ENCODE measurements around the gene ANGPT4. TPM values are rescaled to one million over a fixed set of nuclear protein-coding genes. Genes with fewer than 3 reads are reported as not detected.
A peak's percentile ranks its signal among the peaks of the same experiment; 100 is the strongest.

Gene ANGPT4
- total and polyA plus RNA-seq, 4 donors: 0.02 to 0.67 (median 0.65) TPM; not detected in 1

GRCh38 chr20:839626-840025 is 76.5 kb downstream of the ANGPT4 start:
- peaks cover 0 to 29% (median 7%) of the 10 kb centered on the region in 5 donors for H3K4me1 ChIP-seq (ENCODE audit: control insufficient read depth in 5 of 5, insufficient read depth in 5 of 5, low read length in 5 of 5)
- no peak overlapping the region for H3K9ac ChIP-seq (ENCODE audit: insufficient read depth in 1 of 2, low read length in 2 of 2)
- no peaks in the 10 kb centered on the region for H3K36me3 ChIP-seq (ENCODE audit: control insufficient read depth in 4 of 4, insufficient read depth in 4 of 4, low read length in 4 of 4)
- TF ChIP-seq, protein P1, sequence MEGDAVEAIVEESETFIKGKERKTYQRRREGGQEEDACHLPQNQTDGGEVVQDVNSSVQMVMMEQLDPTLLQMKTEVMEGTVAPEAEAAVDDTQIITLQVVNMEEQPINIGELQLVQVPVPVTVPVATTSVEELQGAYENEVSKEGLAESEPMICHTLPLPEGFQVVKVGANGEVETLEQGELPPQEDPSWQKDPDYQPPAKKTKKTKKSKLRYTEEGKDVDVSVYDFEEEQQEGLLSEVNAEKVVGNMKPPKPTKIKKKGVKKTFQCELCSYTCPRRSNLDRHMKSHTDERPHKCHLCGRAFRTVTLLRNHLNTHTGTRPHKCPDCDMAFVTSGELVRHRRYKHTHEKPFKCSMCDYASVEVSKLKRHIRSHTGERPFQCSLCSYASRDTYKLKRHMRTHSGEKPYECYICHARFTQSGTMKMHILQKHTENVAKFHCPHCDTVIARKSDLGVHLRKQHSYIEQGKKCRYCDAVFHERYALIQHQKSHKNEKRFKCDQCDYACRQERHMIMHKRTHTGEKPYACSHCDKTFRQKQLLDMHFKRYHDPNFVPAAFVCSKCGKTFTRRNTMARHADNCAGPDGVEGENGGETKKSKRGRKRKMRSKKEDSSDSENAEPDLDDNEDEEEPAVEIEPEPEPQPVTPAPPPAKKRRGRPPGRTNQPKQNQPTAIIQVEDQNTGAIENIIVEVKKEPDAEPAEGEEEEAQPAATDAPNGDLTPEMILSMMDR (IDR thresholded peaks at IDR 0.05; ENCODE audit: control extremely low read depth, extremely low read depth): no peak
- WGBS, 2 donors: 91 to 96% methylated on average over 11 of the region's 11 CpGs
- no peak for DNase-seq
- ATAC-seq (ENCODE audit: insufficient read depth, low FRiP score): no peak
- H3K4me3 ChIP-seq: no peak overlapping the region
- peaks cover 0 to 12% (median 0%) of the 10 kb centered on the region in 3 donors for H3K27me3 ChIP-seq (ENCODE audit: control insufficient read depth in 3 of 3, insufficient read depth in 3 of 3, low read length in 2 of 3)
- H3K9me3 ChIP-seq (ENCODE audit: control insufficient read depth in 4 of 4, insufficient read depth in 3 of 4, low read length in 3 of 4): no peaks in the 10 kb centered on the region
- H3K27ac ChIP-seq (ENCODE audit: low read depth in 1 of 2, low read length in 1 of 2): no peak overlapping the region

DNA sequence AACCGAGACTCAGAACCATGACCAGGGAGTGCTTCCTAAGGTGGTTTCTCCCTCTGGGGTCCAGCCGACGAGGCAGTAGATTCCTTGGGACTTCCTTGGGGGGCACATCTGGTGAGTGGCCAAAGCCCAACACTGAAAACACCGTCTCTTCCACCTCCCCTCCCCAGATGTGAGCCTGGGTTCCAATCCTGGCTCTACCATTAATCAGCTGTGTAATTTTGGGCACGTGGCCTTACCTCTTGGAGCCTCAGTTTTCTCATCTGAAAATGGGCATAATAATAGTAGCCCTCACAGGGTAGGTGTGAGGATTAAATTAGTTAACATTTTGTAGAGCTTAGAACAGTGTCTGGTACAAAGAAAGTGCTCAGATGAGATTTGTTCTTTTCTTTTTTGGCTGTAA is 77.1 kb downstream of the ANGPT4 start:
- TF ChIP-seq, protein P1 (IDR thresholded peaks at IDR 0.05; ENCODE audit: control extremely low read depth, extremely low read depth): no peak
- Histone ChIP-seq H3K4me3 (no peak overlapping the region), H3K27me3 (ENCODE audit: control insufficient read depth in 3 of 3, insufficient read depth in 3 of 3, low read length in 2 of 3) (peaks cover 0 to 12% (median 0%) of the 10 kb centered on the region in 3 donors), H3K9ac (ENCODE audit: insufficient read depth in 1 of 2, low read length in 2 of 2) (no peak overlapping the region), H3K4me1 (ENCODE audit: control insufficient read depth in 5 of 5, insufficient read depth in 5 of 5, low read length in 5 of 5) (peaks cover 0 to 30% (median 7%) of the 10 kb centered on the region in 5 donors), H3K36me3 (ENCODE audit: control insufficient read depth in 4 of 4, insufficient read depth in 4 of 4, low read length in 4 of 4) (no peaks in the 10 kb centered on the region), H3K9me3 (ENCODE audit: control insufficient read depth in 4 of 4, insufficient read depth in 3 of 4, low read length in 3 of 4) (no peaks in the 10 kb centered on the region), H3K27ac (ENCODE audit: low read depth in 1 of 2, low read length in 1 of 2) (no peak overlapping the region)
- no peak for DNase-seq
- 93 to 98% methylated on average over 5 of the region's 5 CpGs for WGBS, 2 donors
- ATAC-seq (ENCODE audit: insufficient read depth, low FRiP score): no peak

DNA sequence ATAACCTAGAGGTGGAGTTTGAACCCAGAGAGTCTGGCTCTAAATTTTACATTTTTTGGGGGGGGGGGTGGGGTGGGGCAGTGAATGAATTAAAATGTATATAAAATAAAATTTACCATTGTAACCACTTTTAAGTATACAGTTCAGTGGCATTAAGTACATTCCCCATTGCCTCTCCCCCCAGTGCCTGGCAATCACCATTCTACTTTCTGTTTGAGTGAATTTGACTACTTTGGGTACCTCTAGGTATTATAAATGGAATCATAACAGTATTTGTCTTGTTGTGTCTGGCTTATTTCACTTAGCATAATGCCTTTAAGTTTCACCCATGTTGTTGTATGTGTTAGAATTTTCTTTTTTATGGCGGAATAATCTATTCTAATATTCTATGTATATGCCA is 79.9 kb downstream of the ANGPT4 start:
- Histone ChIP-seq H3K9me3 (ENCODE audit: control insufficient read depth in 4 of 4, insufficient read depth in 3 of 4, low read length in 3 of 4) (no peaks in the 10 kb centered on the region), H3K4me1 (ENCODE audit: control insufficient read depth in 5 of 5, insufficient read depth in 5 of 5, low read length in 5 of 5) (peaks cover 0 to 24% (median 9%) of the 10 kb centered on the region in 5 donors), H3K27ac (ENCODE audit: low read depth in 1 of 2, low read length in 1 of 2) (no peak overlapping the region), H3K36me3 (ENCODE audit: control insufficient read depth in 4 of 4, insufficient read depth in 4 of 4, low read length in 4 of 4) (no peaks in the 10 kb centered on the region), H3K27me3 (ENCODE audit: control insufficient read depth in 3 of 3, insufficient read depth in 3 of 3, low read length in 2 of 3) (peaks cover 0 to under 1% (median 0%) of the 10 kb centered on the region in 3 donors), H3K9ac (ENCODE audit: insufficient read depth in 1 of 2, low read length in 2 of 2) (no peak overlapping the region), H3K4me3 (no peak overlapping the region)
- TF ChIP-seq, protein P1 (IDR thresholded peaks at IDR 0.05; ENCODE audit: control extremely low read depth, extremely low read depth): no peak
- WGBS, 2 donors: 100% methylated on average over 1 of the region's 1 CpG
- ATAC-seq (ENCODE audit: insufficient read depth, low FRiP score) (no peak), DNase-seq (no peak)

- Histone ChIP-seq H3K4me1 (ENCODE audit: control insufficient read depth in 5 of 5, insufficient read depth in 5 of 5, low read length in 5 of 5) (peaks cover 0 to 24% (median 9%) of the 10 kb centered on the region in 5 donors), H3K27ac (ENCODE audit: low read depth in 1 of 2, low read length in 1 of 2) (peak overlapping the region in 1 of 2 donors; percentile 9), H3K27me3 (ENCODE audit: control insufficient read depth in 3 of 3, insufficient read depth in 3 of 3, low read length in 2 of 3) (no peaks in the 10 kb centered on the region), H3K4me3 (no peak overlapping the region), H3K9me3 (ENCODE audit: control insufficient read depth in 4 of 4, insufficient read depth in 3 of 4, low read length in 3 of 4) (no peaks in the 10 kb centered on the region), H3K36me3 (ENCODE audit: control insufficient read depth in 4 of 4, insufficient read depth in 4 of 4, low read length in 4 of 4) (no peaks in the 10 kb centered on the region), H3K9ac (ENCODE audit: insufficient read depth in 1 of 2, low read length in 2 of 2) (no peak overlapping the region)
- ATAC-seq (ENCODE audit: insufficient read depth, low FRiP score) (no peak), DNase-seq (no peak)
- TF ChIP-seq, protein P1 (IDR thresholded peaks at IDR 0.05; ENCODE audit: control extremely low read depth, extremely low read depth): no peak
- WGBS, 2 donors: 64 to 76% methylated on average over 2 of the region's 2 CpGs
Observed at GRCh38 chr20:835608-836045, 80.5 kb downstream of the ANGPT4 start.
